Measurements from ENCODE around the gene STARD5.
A peak's percentile ranks its signal among the peaks of the same experiment; 100 is the strongest.
"Not testable (repeated sequence)": the region's sequence is repeated elsewhere in the genome, so short reads cannot be mapped to it uniquely, and the experiment has no call there.

The STARD5 gene

DNA sequence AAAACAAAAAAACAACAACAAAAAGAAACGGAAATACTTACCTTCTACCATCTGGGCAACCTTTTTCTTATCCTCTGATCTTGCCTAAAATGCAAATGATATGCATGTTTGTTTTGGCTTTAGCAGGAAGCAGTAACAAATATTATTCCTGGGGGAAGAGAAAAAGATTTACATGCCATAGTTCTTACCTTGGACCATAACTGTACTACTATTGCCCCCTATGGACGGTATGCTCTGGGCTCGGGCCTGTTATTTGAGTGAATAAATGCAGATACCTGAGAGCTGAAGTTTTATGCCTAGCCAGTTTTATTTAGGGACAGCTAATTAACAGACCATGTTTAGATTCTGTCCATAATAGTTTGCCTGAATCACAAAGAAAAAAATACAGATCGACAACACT lies 12.6 kb upstream of the STARD5 start:
- DNase-seq, result peak; percentile 33

GRCh38 chr15:81335631-81336030 lies 11.7 kb upstream of the STARD5 start:
- no peak for DNase-seq

DNA sequence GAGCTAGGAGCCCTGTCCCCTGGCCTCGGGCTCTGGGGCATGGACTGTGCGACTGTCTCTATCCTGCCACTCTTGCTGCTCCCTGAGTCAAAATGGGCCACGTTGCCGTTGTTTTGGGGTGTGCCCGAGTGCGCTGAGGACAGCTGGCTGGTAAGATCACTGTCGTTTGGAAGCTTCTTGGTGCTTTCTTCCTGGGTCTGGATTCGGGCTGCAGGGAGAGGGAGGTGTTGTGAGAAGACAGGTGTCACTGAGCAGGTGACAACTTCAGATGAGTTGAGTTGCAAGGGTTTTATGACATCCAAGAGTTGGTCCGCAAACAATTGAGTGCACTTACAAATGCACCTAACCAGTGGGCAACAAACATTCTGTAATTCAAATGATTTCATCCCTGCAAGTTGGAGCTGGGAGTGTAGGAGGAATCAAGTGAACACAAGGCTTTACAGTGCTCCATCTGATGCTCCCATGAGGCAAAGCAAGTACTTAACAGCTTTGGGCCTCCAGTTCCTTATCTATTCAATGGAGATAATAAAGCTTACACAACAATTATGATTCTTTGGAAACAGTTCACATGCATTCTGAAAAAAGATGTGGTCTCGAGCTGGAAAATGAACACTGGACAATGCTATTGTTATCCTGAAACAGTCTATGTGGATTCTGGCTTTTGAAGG lies 11.0 kb upstream of the STARD5 start:
- no peak for DNase-seq

- no peak for DNase-seq
Measured at GRCh38 chr15:81333363-81333762, 9.4 kb upstream of the STARD5 start.

- DNase-seq, result no peak
Measured at GRCh38 chr15:81332326-81332725, 8.4 kb upstream of the STARD5 start.

DNA sequence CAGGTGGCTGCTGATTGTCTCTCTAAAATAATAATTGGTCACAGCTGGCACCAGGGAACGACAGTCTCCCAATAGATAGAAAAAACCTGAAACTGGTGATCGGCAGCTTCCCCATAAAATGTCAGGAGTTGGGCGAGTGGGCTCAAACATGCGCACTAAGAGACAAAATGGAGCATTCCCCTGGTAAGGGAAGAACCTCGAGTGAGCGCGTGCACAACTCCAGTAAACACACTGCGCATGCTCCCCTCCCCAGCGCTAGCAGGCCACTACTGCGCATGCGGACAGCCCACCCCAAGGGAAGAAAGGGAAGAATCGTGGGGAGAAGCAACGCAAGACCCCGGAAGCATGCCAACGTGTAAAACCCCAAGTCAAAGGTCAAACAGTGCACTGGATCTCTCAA lies 7.7 kb upstream of the STARD5 start:
- no peak for DNase-seq

GRCh38 chr15:81331141-81331540 lies 7.2 kb upstream of the STARD5 start:
- not testable (repeated sequence) for DNase-seq

- DNase-seq, result no peak
Measured at GRCh38 chr15:81330366-81331090, 6.6 kb upstream of the STARD5 start.

DNA sequence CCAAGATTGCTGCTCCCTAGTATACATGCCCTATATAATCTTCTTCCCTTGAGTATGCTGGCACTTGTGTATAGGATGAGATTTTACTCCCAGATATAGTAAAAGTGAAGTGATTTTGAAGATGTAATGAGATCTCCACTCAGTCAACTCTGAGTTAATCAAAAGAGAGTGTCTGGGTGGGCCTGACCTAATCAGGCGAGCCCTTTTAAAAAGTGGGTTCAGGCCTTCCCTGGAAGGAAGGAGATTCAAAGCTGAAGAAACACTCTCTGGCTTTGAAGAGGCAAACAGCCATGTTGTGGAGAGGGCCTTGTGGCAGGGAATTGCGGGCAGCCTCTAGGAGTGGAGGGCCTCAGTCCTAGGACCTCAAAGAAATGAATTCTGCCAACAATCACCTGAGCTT lies 5.5 kb upstream of the STARD5 start:
- DNase-seq, result no peak

GRCh38 chr15:81327516-81327915 lies 3.6 kb upstream of the STARD5 start:
- DNase-seq, result no peak

DNA sequence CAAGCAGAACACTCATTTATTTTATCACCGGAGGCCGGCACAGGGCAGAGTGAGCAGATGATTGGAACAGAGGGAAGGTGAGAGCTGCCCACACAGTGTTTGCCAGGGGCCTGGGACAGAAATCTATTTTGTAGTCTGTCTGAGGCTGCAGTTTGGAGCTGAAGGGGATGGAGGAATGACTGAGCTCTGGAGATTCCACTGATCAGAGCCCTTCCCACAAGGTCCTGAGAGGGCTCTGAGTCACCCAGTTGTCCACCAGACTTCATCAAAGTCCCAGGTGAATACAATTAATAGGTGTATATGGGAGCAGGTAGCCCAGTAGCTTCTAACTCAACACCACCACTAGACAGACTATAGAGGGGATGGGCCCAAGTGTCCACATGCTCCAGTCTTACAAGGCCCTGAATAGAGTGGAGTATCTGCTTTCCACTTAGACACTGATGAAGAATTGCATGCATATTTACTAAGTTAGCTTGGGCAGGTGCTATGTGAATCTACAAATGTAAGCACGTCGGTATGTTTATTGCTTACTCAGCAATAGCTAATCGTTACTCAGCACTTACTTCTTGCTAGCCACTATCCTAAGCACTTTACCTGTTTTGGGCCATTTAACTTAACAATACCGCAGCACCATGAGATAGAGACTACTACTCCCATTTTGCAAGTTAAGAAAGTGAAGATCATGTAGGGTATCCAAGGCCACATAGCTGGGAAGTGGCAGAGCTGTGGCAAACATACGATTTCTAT lies 2.7 kb upstream of the STARD5 start:
- no peak for DNase-seq

GRCh38 chr15:81323559-81323943 lies 390 bp downstream of the STARD5 start:
- no peak for DNase-seq

- no peak for DNase-seq
Measured at GRCh38 chr15:81322676-81323253, 1.2 kb downstream of the STARD5 start.

DNA sequence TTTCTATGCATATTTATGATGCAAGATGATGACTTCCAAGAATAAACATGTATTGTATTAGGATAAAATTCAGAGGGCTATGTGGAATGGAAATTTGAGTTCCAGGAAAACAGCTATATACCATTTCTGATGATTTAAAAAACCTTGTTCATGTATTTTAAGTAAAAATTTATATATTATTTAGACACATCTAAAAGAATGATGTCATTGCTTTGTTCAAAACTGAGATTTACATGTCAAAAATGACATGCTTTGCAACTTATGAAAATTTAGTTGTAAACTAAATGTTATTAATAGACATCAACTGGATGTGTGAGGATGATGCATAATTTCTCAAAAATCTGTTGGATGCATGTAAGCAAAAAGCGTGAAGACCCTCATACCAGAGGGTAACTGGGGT lies 2.3 kb downstream of the STARD5 start:
- no peak for DNase-seq

GRCh38 chr15:81317642-81318017 lies 6.3 kb downstream of the STARD5 start:
- no peak for DNase-seq

DNA sequence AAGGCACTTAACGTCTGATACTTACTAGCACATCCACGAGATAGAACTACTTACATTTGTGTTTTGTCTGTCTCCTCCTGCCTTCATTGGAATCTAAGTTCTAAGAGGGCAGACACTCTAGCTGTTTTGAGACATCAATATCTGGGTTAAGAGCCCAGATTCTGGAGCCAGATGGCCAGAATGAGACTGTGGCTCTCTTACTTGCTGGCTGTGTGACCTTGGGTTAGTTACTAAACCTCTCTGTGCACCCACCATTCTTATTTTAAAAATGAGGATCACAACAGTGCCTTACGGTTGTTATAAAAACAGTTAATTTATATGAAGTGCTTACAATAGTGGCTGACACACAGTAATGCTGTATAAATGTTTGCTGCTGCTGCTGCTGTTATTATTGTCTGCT lies 7.7 kb downstream of the STARD5 start:
- DNase-seq, result no peak

DNA sequence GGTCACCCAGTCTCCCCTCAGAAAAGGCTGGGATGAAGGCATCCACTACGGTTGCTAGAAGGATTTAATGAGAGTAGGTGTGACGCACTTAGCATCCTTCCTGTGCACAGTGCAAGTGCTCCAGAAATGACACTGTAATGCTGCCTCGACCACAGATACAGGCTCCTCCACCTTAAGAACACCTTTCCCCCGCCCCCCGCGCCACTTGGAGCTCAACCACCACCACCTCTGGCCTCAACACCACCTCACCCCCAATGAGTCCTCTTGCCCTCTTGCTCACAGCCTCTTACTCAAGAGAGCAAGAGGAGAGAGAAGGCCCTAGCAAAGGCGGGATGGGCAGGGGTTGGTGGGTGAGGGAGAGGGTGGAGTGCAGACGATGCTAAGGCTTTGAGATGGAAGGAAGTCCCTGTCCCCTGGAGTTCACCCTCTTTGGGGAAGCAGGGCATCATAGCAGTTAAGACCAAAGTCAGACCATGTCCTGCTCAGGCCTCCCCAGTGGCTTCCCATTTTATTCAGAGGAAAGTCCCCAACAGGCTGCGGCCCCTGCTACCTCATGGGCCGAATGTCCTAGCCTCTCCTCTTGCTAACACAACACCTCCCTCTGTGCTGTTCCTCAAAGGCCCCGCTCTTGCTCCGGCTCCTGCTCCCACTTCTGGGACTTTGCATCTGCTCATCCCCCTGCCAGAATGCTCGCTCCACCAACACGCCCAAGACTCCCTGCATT lies 8.3 kb downstream of the STARD5 start:
- DNase-seq, result no peak

GRCh38 chr15:81314378-81314777 lies 9.6 kb downstream of the STARD5 start:
- no peak for DNase-seq

GRCh38 chr15:81313686-81314085 lies 10.3 kb downstream of the STARD5 start:
- no peak for DNase-seq

DNA sequence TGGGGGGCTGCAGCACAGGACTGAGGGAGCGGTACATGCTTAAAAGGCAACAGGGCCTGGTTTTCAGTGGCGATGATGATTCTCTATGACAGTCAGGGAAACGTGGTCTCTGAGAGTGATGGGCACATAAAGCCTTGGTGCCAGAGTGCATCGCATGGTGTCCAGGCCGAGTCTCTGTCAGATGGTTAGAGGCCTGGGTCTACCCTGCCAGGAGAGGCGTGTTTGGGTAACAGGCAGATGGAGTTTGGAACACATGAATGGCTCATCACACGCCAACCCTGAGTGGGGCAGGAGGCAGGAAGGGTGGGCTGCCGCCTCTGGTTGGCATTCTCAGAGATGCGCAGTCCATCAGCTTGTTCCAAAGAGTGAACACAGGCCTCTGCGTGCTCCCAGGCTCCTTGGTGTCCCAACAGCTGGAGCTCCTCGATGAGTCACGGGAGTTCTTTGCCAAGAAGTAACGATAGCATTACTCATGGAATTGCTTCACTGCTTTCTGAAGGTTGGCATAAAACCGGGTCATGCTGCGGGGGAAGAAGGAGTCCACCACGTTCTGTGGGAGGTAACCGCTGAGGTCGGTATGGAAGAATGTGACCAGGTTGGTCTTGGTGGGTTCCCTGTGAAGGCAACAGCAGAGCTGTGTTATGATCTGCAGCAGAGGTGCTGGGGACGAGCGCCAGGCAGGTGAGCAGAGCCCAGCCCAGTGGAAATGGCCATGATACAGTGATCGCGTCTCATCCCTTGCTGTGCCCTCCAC lies 11.0 kb downstream of the STARD5 start:
- DNase-seq, result peak; percentile 66

DNA sequence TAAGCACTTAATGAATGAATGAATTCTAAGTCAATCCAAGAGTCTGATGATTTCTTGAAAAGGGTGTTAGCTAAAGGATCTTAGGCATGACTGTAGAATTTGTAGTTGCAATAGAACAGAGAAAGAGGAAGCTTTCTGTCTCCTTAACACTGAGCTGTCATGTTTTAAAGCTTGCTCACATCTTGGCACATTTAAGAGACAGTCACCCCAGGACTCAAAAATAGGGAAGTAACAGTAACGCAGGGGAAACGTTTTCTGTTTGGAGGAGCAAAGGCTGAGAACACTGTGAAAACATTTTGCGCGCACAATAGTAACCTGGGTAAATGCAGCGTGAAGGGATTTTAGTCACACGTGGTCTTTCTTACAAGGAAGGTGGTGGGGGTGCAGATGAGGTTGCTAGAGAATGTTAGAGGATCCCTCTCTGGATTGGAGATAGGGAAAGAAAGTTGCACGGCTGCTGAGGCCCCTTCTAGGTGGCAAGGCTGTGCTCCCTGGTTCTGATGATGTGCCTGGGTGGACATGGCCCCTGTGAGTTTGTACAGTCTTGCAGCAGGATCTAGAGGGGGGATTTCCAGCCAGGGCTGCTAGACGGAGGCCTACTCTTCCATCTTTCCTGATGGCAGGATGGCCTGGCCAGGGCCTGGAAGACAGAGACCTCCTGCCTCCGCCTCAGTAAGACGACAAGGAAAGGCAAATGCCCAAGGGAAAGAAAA lies 12.0 kb downstream of the STARD5 start:
- peak; percentile 40 for DNase-seq

- no peak for DNase-seq
Measured at GRCh38 chr15:81310480-81310879, 13.5 kb downstream of the STARD5 start.

Measured in CD4-positive, alpha-beta T cell treated with Interferon gamma for 1 hour (primary cell).